Measurements from ENCODE around the gene HOXA6.

Gene HOXA6

DNA sequence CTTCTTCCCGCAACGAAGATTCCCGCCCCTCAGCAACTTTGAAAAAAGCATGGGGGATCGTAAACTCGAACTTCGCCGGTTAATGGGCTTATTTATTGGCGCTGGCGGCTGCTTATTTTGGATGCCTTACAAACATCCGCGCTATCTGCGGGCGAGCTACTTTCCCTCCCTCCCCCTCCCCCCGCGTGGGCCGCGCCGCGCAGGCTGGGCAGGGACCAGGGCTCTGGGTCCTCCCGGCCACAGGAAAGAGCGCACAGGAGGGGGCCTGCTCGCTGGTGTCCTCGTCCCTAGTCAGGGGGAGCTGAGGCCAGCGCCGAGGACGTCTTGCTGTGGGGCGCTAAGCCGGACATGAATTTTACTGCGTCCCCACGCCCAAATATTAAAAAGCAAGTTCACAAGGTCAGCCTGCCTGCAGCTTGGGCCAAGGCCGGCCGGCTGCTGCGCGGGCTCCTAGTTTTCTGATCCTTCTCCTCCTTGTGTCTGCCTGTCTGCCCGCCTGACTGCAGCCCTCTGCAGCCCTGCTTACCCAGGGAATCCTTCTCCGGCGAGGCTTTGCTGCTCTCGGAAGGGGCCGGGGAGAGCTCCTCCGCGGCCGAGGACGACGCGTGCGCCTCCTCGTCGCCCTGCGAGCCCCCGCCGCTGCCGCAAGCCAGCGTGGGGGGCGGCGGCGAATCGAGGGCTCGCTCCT is 25.4 kb upstream of the HOXA6 start:
- DNase-seq = no peak

DNA sequence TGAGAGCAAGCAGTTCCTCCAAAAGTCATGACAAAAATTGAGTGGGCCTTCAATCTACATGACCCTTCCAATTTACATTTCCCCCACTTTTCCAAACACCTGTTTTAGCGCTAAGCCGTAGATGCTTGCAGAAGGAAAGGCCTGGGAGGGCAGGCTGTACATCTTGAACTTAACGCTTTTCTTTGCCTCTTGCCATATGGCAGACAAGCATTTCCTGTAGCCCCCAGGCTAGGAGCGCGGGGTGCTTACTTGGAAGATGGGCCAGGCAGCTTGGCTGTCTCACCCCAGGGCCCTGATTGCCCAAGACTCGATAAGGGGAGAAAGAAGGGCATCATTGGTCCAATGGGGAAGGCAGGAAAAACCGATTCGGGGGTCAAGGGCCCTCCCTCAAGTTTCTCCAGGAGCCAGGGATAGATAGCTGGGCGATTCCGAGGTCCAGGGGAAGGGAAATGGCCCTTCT is 24.8 kb upstream of the HOXA6 start:
- no peak for DNase-seq

DNA sequence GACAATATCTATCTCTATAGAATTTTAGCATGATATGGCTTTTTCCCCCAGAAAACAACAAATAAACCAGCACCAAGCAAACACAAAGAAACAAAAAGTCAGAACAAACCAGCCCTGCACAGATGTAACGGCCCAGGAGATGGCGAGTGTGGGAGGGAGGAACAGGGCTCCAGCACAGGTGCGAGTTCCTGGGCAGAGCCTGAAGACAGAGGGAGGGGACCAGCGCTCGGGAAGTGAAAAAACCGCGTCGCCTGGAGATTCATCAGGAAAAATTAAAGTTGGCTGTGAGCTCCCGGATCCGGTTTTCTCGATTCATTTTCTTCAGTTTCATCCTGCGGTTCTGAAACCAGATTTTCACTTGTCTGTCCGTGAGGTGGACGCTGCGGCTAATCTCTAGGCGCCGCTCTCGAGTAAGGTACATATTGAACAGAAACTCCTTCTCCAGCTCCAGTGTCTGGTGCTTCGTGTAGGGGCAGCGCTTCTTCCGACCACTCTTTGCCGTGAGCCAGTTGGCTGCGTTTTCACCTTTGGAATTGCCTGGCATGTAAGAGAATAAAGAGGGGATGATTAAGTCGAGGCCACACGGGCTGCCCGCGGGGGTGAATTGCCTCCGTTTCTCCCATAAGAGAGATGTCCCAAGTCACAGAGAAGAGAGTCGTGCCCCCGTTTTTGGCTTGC is 24.2 kb upstream of the HOXA6 start:
- DNase-seq = no peak

DNA sequence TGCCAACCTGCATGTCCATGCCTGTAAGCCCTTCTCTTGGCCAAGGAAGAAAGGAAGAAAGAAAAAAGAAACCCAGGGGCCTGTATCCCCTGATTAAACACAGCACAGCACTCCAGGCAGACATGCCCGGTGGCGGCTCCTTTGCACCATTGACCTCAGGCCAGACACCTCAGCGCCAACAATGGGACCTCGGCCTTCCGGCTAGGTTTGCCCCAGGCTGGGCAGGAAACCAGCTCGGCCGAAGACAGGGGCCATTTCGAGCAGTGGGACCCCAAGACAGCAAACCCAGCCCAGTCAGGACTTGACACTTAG is 23.7 kb upstream of the HOXA6 start:
- no peak for DNase-seq

DNA sequence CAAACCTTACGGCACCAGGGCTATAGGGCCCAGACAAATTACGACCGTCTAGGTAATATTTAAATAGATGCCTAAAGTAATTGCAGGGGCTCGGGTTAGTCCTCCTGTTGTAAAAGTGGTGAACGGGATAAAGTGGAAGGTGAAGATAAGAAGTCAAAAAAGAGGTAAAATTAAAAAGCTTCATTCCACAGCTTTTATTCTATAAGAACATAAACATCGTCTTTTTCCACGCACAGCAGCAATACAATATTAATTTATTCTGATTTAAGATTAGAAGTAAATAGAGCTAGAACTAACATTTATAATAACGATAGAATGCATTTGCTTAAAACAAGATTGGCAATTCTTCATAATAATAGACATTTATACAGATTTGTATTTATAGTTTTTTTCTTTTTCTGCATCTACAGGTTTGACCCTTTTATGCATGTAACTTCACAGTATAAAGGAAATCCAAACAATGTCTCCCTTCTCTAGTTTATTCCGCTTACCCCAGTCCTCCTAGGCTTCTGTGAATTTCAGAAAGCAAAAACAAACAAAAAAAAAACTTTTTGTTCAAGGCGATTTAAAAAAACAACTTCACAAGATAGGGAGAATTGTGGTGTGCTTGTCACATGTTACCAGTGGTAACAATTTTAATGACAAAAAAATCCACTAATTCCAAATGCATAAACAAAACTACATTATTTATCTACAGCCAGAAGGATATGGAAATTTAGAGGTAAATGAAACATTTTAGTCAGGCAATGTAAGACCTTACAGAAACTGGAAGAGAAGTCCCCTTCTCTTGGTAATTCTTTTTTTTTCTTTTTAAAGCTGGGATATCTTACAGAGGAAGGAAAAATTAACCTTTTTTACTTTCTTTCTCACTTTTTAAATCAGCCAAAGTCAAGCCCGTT is 23.1 kb upstream of the HOXA6 start:
- no peak for DNase-seq

DNA sequence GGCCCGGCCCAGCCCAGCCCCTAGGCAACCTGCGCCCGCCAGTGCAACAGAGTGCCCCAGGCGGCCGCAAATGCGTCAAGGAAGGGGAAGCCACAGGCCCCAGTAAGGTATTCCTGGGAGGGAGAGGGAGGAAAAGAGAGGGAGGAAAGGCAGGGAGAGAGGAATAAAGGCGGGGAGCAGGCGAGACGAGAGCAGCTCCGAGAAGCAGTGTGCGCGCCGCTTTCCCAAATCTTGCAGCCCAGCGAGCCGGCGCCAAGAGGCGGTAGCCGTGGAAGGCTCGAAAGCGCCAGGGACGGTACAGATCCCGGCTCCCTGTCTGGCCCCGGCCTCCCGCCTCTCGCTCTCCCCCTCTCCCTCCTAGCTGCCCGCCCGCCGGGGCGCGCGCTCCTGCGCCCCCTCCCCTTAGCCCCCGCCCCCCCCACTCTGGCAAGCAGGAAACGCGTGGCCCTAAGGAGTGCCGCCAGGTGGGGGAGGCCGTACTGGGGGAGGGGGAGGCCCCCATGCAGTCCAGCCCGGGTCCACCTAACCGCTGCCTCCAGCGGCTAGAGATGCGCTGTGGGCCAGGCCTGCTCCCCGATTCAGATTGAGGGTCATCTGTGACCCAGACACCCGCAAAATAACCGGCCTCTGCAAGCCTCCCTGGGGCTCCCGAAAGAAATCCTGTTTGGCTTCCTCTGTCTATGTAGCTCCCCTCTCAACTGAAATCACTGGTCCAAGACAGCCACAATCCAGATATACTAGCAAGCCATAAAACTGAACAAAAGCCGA is 22.3 kb upstream of the HOXA6 start:
- no peak for DNase-seq

DNA sequence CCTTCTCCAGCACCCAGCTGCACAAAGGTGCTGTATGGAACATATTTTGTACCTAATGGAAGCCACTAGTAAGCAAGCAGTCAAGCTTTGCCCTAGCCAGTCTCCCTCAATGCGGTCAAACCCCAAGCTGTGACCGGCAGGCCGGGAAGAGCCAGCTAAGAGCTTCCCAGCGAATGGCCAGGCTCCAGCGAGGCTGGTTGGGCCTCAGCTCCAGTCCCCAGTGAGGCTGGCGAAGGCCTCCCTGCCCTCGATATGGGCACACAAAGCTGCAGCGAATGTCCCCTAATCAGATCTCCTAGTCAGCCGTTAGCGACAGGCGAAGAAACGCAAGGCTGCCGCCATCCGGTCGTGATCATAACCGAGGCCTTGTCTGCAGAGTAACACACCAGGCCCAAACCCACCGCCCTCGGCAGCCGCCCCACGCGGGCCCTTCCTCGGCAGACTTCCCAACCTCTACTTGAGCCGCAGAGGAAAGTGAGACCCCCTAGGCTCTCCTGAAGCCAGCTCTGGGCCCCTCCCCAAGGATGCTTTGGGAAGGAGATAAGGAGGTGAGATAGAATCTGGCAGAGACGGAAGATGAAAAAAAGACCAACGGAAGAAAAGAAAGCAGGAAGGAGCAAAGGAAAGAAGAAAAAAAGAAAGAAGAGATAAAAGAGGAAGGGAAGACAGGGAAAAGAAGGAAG is 20.8 kb upstream of the HOXA6 start:
- DNase-seq = peak; percentile 36

DNA sequence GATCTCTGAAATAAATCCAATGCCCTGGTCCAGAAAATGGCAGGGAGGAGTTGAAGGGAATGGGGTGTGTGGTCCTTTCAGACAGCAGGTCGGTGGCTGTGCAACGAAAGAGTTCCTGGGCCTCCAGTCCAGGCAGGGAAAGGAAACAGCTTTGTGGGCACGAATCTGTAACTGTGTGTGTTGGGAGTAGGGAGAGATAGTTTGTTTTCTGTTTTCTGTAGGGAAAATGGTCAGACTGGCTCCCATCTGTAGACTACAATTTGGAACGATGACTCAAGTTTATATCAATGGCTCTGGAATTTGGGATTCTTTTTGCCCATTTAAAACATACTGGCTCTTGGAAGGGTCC is 20.3 kb upstream of the HOXA6 start:
- no peak for DNase-seq

DNA sequence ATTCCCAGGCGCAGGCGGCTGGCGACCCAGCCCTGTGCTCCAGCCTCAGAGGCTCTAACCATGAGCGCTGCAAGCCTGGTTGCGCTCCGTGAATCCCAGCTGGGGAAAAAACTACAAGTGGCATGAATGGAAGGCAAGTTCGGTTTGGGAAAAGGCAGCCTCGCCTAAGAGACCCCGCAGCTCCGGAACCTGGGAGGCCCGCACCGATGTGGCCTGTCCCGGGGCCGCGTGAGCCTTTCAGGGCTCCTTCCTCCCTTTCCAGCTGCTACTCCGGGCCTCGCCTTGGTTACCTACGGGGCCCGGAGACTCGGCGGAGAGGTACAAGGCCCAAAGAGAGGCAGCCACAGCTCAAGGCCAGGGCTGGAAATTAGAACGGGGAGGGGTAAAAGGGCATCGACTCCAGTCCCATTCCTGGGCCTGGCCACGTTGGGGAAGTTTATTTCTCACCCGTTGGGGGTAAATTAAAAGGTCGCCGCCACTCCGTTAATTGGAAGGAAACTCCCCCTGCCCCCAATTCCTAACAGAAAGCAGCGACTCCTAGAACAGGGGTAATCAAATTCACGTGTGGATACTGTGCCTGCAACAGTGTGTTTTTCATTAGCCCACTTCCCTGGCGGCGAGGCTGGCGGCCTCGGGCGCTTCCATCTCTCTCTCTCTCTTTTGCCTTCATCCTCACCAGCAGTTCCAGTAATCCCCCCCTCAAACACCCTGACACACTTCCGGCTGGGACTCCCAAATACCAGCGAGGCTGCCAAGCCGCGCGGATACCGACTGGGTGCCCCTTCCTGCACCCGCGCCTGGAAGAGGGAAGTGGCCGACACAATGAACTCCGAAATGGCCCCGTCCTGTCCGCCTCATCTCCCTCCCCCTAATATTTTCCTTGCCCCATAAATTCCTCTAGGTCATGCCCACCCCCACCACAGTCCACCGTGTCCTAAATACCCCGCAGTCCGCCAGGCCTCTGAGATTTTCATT is 19.2 kb upstream of the HOXA6 start:
- DNase-seq = no peak

DNA sequence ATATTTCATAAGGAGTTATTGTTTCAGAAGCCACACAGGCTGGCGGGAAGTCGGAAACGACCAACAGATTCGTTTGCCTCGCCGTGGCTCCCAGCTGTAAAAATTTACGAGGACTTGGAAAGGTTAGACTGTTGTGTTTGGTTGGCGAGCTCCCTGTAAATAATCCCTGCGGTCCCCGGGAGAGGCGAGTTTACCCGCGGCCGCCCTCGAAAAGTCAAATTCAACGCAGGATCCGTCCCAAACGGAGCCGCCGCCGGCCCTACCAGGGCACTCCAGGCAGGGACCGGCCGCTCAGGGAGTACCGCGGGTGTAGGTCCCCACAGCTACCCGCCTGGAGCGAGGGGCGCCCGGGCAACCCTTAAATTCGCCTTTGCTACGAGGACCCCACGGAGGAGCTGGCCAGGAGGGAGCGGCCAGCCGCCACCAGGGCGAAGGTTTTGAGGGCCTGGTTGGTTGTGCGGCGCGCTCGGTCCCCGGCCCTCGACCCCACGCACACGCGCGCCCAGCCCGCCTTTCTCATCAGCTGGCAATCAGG is 18.5 kb upstream of the HOXA6 start:
- DNase-seq = no peak

DNA sequence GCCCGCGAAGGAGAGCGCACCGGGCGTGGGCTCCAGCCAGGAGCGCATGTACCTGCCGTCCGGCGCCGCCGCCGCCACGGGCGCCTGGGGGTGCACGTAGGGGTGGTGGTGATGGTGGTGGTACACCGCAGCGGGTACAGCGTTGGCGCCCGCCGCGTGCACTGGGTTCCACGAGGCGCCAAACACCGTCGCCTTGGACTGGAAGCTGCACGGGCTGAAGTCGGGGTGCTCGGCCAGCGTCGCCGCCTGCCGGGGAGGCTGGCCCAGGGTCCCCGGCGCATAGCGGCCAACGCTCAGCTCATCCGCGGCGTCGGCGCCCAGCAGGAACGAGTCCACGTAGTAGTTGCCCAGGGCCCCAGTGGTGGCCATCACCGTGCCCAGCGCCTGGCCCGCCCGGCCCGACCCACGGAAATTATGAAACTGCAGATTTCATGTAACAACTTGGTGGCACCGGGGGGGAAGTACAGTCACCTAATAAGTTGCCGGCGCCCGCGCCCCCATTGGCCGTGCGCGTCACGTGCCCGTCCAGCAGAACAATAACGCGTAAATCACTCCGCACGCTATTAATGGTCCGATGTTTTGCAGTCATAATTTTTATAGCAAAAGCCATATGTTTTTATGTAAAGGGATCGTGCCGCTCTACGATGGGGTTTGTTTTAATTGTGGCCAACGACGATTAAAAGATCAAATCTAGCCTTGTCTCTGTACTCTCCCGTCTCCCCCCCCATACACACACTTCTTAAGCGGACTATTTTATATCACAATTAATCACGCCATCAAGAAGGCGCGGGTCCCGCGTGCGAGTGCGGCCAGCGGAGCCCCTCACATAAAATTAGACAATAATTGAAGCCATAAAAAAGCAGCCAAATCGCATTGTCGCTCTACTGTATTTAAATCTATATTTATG is 17.8 kb upstream of the HOXA6 start, which contains the start of gene HOXA9:
HOXA9 (minus strand) TSS at position 449 of the 907 bp plus-strand sequence; CDS start at position 369, 80 bp downstream.
- DNase-seq = no peak

DNA sequence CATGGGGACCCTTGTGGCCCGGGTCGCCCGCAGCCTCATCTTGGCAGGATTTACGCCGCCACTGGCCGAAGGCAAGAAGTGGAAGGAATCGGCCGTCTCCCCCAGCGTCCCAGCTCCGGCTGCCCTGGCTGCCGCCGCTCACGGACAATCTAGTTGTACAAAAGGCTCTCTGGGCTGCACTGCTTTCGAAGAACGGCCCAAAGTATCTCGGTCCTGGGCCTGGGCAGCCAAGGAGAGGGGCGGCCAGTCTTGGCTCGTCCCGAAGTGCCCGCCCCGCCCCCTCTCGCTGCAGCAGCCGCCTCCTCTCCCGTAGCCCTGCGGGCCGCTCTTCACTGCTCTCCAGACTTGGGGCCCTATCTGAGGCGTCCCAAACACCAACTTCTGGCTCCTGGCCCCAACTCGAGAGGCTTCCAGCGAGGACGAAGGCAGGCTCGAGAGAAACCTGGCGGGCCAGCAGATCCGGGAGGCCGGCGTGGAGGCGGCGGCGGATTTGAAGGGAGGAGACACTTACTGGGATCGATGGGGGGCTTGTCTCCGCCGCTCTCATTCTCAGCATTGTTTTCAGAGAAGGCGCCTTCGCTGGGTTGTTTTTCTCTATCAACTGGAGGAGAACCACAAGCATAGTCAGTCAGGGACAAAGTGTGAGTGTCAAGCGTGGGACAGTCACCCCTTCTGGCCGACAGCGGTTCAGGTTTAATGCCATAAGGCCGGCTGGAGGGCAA is 17.0 kb upstream of the HOXA6 start:
- no peak for DNase-seq

DNA sequence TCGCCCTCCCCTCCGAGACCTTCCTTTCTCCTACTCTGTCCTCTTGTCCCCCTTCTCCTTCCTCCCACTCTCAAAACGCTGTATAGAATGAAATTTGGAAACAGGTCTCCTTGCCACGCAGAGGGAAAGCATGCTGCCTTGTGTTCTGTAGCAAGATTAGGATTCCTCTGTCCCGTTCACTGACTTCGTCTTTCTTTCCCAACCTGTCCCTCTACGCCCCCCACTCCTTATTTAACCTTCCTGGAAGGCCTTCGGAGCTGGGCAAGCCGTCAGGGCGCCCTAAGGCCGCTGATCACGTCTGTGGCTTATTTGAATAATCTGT is 16.4 kb upstream of the HOXA6 start:
- DNase-seq = no peak

DNA sequence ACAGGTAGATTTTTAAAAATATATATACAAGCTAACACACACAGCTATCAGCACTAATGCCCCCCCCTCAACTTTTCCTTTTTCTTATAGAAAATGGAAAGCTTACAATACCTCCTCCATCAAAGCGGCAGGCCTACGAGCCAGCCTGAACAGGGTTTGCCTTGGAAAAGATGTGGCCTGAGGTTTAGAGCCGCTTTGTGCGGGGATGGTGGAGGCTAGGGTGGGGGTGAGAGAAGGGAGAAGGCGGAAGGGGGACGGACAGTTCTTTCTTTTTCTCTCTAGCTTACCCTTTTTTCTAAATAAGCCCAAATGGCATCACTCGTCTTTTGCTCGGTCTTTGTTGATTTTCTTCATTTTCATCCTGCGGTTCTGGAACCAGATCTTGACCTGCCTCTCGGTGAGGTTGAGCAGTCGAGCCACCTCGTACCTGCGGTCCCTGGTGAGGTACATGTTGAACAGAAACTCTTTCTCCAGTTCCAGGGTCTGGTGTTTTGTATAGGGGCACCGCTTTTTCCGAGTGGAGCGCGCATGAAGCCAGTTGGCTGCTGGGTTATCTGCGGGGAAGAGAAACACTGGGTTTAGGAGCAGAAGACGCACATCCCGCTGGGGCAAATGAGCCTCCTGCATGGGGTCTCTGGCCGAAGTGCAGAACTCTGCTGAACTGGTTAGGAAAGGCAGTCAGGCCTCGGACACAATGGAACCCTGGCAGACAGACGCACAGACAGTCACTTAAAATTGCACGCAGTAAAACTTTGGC is 15.9 kb upstream of the HOXA6 start:
- DNase-seq = no peak

DNA sequence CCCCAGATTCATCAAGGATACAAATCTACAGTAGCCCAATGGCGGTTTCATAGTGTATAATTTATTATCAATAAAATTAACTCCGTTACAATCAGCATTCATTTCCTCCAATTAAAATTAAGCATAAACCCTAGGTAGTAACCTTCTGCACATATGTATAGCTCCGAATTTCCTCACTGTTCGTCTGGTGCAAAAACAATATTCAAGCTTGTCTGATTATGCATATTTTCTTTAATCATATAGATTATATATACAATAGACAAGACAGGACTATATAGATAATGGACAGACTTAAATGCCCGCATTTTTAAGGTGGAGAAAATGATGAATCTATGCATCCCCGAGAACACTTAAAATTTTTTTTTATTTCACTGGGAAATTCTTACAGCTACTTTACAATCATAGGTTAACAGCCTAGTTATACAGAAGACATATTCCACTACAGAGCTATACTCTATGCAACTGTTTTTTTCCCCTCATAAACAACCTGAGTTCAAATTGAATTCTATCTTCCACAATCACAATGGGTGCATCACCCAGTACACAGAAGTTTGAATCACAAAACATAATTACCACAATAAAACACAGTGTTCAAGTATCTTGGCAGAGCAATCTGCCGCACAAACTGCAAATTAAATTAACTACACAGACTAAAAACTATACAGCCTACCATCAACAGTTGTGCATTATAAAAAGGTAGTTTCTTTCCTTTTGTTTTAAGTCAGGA is 15.2 kb upstream of the HOXA6 start:
- DNase-seq = no peak

DNA sequence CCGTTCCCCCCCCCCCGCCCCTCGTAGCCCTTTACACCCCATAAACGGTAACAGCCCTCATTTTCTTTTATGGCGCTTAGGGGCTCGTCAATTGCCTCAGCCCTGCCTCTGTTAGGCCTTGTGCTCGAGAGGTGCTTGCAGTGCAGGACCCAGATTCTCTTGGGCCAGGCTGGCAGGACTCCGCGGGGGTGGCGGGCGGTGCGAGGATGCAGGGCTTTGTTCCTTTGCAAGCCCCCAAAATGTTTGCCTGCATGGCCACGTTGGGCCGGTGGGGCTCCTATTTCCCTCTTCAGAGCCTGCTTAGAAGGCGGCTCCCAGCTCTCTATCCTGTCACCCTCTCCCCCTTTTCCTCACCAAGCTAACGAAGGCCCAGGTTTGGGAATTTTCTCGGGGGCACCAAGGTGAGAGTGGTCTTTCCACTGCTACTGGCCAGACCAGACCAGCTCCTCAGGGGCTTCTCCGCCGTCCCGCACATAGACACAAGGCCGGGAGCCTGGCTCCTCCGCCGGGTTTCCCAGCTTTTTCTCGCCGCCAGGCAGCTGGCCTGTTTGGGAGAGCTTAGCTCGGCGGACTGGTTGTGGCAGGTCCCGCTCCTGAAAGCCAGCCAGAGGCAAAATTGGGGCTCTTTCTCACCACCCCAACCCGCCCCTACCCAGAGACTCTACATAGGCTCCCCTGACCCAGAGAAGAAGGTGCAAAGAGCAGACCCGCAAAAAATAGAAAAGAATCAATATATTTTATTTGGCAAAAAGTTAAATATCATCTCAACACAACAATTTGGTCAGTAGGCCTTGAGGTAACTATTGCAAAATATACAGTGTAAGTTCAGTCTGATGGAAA is 14.4 kb upstream of the HOXA6 start:
- no peak for DNase-seq

DNA sequence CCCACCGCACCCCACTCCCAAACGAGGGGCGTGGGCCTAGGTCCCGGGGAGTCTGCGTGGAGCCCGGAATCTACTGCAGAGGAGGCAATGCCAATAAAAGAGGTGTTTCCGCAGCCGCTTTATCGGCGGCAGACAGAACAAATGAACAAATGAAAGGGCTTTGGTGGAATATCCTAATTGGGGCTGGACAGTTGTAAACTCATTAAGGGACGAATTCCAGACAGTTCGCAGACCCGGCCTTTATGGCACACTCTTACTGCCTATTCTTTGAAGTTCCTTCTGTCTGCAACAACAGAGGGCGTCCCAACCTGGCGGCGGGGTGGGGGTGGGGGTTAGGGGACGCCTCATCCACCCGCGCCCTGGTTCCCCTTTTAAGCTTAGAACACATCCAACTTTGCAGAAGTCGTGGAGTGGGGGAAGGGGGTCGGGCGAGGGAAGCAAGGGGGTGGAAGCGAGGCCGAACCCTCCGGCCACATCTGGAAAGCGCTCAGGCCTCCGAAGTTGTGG is 13.7 kb upstream of the HOXA6 start:
- DNase-seq = no peak
